Mesendoderm (in vitro differentiated cells): ENCODE results near the gene MACROD1. TPM values are rescaled to one million over a fixed set of nuclear protein-coding genes. Genes with fewer than 3 reads are reported as not detected.

ENCODE experiments used
- DNase-seq: peaks from one replicate; pipeline ENCODE4 v3.0.0; 2013
- H2AK5ac ChIP-seq: 2 replicates; pipeline ENCODE4 v1.6.1; 2013; ENCODE audit warnings: low read length, inconsistent platforms
- H2BK120ac ChIP-seq: 2 replicates; pipeline ENCODE4 v1.6.1; 2013; ENCODE audit warnings: low read depth, mild to moderate bottlenecking, low read length, moderate library complexity, mixed read lengths
- H2BK15ac ChIP-seq: replicated peaks from 2 replicates; pipeline ENCODE4 v1.6.1; 2013; ENCODE audit warnings: low read depth, mild to moderate bottlenecking, moderate library complexity
- H2BK5ac ChIP-seq: 2 replicates; pipeline ENCODE4 v1.6.1; 2013; ENCODE audit warnings: low read length, inconsistent platforms
- H3K18ac ChIP-seq: 2 replicates; pipeline ENCODE4 v1.6.1; 2013; ENCODE audit warnings: mild to moderate bottlenecking, low read length, mixed read lengths
- H3K23ac ChIP-seq: one replicate; pipeline ENCODE4 v1.6.1; 2013; ENCODE audit warnings: low read length
- H3K27ac ChIP-seq: 2 replicates; pipeline ENCODE4 v1.5.1; 2013; ENCODE audit warnings: low read depth, mild to moderate bottlenecking, inconsistent platforms, low read length, moderate library complexity
- H3K27me3 ChIP-seq: 2 replicates; pipeline ENCODE4 v1.6.1; 2013; ENCODE audit warnings: low read length, control low read depth, mild to moderate bottlenecking, inconsistent platforms; ENCODE audit not compliant: insufficient read depth, poor library complexity
- H3K36me3 ChIP-seq: 2 replicates; pipeline ENCODE4 v1.6.1; 2013; ENCODE audit warnings: low read length, inconsistent platforms; ENCODE audit not compliant: control insufficient read depth, insufficient read depth
- H3K4ac ChIP-seq: one replicate; pipeline ENCODE4 v1.6.1; 2013; ENCODE audit warnings: low read depth, mild to moderate bottlenecking, low read length, moderate library complexity
- H3K4me1 ChIP-seq: 2 replicates; pipeline ENCODE4 v1.6.1; 2013; ENCODE audit warnings: low read depth, low read length, inconsistent platforms; ENCODE audit not compliant: control insufficient read depth
- H3K4me2 ChIP-seq: 2 replicates; pipeline ENCODE4 v1.6.1; 2013; ENCODE audit warnings: low read length
- H3K4me3 ChIP-seq: 2 replicates; pipeline ENCODE4 v1.5.1; 2013; ENCODE audit warnings: mild to moderate bottlenecking, low read length
- H3K56ac ChIP-seq: one replicate; pipeline ENCODE4 v1.6.1; 2013; ENCODE audit warnings: low read length
- H3K79me1 ChIP-seq: 2 replicates; pipeline ENCODE4 v1.6.1; 2013; ENCODE audit warnings: low read length, inconsistent platforms
- H3K79me2 ChIP-seq: 2 replicates; pipeline ENCODE4 v1.6.1; 2013; ENCODE audit warnings: mild to moderate bottlenecking, low read length; ENCODE audit not compliant: control insufficient read depth, insufficient read depth
- H3K9ac ChIP-seq: 2 replicates; pipeline ENCODE4 v1.6.1; 2013; ENCODE audit warnings: low read length, inconsistent platforms
- H4K5ac ChIP-seq: one replicate; pipeline ENCODE4 v1.6.1; 2013; ENCODE audit warnings: low read length
- H4K8ac ChIP-seq: one replicate; pipeline ENCODE4 v1.6.1; 2013; ENCODE audit warnings: low read depth, mild to moderate bottlenecking, control low read depth, low read length, moderate library complexity
- WGBS: extraction: QIAGEN DNeasy Blood & Tissue Kit; methylation state at CpG from one replicate; pipeline ENCODE4 v1.1.7; 2013; ENCODE audit warnings: low lambda C conversion rate, missing lambda C conversion rate; ENCODE audit not compliant: insufficient coverage; ENCODE audit errors: extremely low coverage; 5-methylcytosine and 5-hydroxymethylcytosine counted together
- polyA plus RNA-seq, 2 experiments: library from polyadenylated mRNA; stranded (reverse); fragments of 200-250 nt; gene quantifications; one replicate each; pipeline ENCODE4 v1.2.3, GENCODE V29; 2013

Gene MACROD1, protein sequence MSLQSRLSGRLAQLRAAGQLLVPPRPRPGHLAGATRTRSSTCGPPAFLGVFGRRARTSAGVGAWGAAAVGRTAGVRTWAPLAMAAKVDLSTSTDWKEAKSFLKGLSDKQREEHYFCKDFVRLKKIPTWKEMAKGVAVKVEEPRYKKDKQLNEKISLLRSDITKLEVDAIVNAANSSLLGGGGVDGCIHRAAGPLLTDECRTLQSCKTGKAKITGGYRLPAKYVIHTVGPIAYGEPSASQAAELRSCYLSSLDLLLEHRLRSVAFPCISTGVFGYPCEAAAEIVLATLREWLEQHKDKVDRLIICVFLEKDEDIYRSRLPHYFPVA
- 4.5 TPM for polyA plus RNA-seq (2013, experiment 1 of 2)
- polyA plus RNA-seq (2013, experiment 2 of 2), result 4.2 TPM

DNA sequence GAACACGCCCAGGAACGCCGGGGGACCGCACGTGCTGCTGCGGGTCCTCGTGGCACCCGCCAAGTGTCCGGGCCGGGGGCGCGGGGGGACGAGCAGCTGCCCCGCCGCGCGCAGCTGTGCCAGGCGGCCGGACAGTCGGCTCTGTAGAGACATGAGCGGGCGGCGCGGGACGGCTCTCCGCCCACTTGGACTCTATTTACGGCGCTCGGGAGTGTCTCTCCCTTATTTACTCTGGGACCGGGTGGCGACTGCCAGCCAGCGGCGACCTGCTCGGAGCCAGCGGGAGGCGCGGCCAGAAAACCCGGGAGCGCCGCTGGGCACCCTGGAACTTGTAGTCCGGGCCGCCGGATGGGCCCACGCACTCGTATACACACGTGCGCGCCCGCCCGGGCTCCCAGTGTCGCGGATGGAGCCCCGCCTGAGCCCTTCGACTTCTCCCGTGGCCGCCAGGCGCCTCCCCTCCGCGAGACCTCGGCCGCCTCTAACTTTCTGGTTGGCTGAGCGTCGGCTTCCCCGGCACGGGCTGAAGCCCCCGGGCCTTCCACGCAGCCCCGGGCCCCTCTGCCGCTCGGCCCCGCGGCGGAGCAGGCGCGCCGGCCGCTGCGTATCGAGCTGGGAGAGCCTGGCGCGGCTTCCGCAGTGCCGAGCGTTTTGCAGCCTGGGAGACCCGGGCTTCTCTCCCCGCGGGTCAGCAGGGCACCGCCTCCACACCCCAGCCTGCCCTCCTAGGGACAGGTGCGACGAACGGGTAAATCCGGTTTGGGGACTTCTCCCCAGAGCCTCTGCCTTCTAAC is at the start of gene MACROD1:
TSS of gene MACROD1 (minus strand) at position 272 of the 794 bp plus-strand sequence. CDS start at position 153, 119 bp downstream.
- Histone ChIP-seq H3K23ac (peak within 1 kb of the TSS; percentile 80), H2BK120ac (no peak within 1 kb of the TSS), H3K4ac (peak within 1 kb of the TSS; percentile 39), H3K36me3 (no peaks in the 10 kb centered on the region), H3K79me2 (no peaks in the 10 kb centered on the region), H4K5ac (no peak within 1 kb of the TSS), H3K27ac (peak within 1 kb of the TSS; percentile 50), H3K27me3 (no peaks in the 10 kb centered on the region), H2BK15ac (no peak within 1 kb of the TSS), H2AK5ac (no peak within 1 kb of the TSS), H3K18ac (peak within 1 kb of the TSS; percentile 70), H3K56ac (peak within 1 kb of the TSS; percentile 89), H2BK5ac (no peak within 1 kb of the TSS), H3K79me1 (no peaks in the 10 kb centered on the region), H3K4me2 (peak within 1 kb of the TSS; percentile 66), H3K4me1 (peaks cover 5% of the 10 kb centered on the region), H3K9ac (peak within 1 kb of the TSS; percentile 71), H3K4me3 (peak within 1 kb of the TSS; percentile 36), H4K8ac (no peak within 1 kb of the TSS)
- DNase-seq, result peak; percentile 94
- no CpG with 5 or more reads among the region's 92 CpGs for WGBS

DNA sequence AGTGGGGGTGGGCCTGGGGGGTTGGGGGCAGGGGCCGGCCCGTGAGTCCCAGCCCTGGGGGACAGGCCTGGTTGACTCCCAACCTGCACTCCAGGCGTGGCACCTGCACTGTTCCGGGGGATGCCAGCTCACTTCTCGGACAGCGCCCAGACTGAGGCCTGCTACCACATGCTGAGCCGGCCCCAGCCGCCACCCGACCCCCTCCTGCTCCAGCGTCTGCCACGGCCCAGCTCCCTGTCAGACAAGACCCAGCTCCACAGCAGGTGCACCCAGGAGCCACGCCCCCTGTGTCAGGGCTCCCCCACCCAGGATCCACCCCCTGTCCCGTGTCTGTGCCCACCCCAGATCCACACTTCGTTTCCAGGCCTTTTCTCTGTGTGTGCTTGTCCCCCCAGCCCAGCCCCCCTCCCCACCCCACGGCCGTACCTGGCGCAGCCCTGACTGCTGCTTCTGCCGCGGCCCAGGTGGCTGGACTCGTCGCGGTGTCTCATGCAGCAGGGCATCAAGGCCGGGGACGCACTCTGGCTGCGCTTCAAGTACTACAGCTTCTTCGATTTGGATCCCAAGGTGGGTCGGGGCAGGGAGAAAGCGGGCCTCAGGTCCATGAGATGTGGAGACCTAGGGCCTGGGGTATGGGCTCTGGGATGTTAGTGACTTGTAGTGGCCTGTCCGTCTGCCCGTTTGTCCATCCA is 45.4 kb upstream of the MACROD1 start:
- H3K36me3 ChIP-seq, result peaks cover 4% of the 10 kb centered on the region
- no peaks in the 10 kb centered on the region for H3K79me2 ChIP-seq
- H3K4me1 ChIP-seq, result no peaks in the 10 kb centered on the region
- H4K5ac ChIP-seq, result no peak overlapping the region
- H4K8ac ChIP-seq, result no peak overlapping the region
- no peak overlapping the region for H3K18ac ChIP-seq
- no peak overlapping the region for H3K4ac ChIP-seq
- H2AK5ac ChIP-seq, result no peak overlapping the region
- no peak for DNase-seq
- no peak overlapping the region for H2BK5ac ChIP-seq
- H3K79me1 ChIP-seq, result no peaks in the 10 kb centered on the region
- no peak overlapping the region for H3K4me3 ChIP-seq
- no peak overlapping the region for H3K56ac ChIP-seq
- no peak overlapping the region for H3K27ac ChIP-seq
- no peak overlapping the region for H3K4me2 ChIP-seq
- H3K27me3 ChIP-seq, result no peaks in the 10 kb centered on the region
- WGBS, result no CpG with 5 or more reads among the region's 30 CpGs
- H2BK15ac ChIP-seq, result no peak overlapping the region
- no peak overlapping the region for H3K23ac ChIP-seq
- no peak overlapping the region for H2BK120ac ChIP-seq
- no peak overlapping the region for H3K9ac ChIP-seq

DNA sequence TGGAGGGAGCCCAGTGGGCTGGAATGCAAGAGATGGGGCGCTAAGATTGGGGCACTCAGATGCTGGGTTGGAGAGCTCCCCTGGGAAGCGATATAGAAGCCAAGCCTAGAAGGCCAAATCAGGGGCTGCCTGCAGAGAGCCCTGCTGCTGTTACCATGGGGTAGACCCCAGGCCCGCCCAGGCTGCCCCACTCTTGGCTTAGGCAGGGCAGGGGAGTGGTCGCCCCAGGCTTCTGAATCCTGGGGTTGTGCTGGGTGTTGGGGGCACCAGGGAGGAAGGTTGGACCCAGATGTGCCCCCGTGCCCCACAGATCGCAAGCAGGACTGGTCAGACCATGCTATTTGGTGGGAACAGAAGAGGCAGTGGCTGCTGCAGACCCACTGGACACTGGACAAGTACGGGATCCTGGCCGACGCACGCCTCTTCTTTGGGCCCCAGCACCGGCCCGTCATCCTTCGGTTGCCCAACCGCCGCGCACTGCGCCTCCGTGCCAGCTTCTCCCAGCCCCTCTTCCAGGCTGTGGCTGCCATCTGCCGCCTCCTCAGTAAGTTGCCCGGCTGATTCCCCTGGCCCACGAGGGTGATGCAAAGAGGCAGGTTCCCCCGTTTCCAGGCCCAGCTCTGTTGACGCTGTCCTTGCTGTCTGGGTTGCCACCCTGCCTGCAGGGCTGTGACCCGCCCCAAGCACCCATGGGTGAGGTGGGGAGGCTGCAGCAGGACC is 44.5 kb upstream of the MACROD1 start:
- Histone ChIP-seq H2BK15ac (no peak overlapping the region), H3K79me1 (peaks cover 1% of the 10 kb centered on the region), H2BK120ac (no peak overlapping the region), H3K4ac (no peak overlapping the region), H4K5ac (no peak overlapping the region), H3K56ac (no peak overlapping the region), H3K4me3 (no peak overlapping the region), H4K8ac (no peak overlapping the region), H3K9ac (no peak overlapping the region), H3K27ac (no peak overlapping the region), H3K18ac (no peak overlapping the region), H3K4me2 (no peak overlapping the region), H2AK5ac (no peak overlapping the region), H3K4me1 (no peaks in the 10 kb centered on the region), H3K79me2 (no peaks in the 10 kb centered on the region), H3K23ac (no peak overlapping the region), H2BK5ac (no peak overlapping the region), H3K27me3 (no peaks in the 10 kb centered on the region), H3K36me3 (peaks cover 6% of the 10 kb centered on the region)
- no CpG with 5 or more reads among the region's 24 CpGs for WGBS
- DNase-seq, result no peak

DNA sequence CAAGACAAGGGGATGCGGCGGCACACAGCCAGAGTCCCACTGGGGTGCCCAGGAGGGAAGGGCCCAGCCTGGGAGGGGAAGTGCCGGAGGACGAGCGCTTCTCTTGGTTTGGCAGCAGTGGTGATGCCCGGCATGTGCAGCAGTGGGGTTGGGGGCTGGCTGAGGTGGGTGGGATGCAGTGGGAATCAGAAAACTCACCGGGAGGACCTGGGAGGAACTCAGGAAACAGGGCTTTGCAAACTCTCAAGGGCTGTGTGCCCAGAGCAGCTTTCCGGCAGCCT is 43.6 kb upstream of the MACROD1 start:
- Histone ChIP-seq H3K4me1 (no peaks in the 10 kb centered on the region), H2AK5ac (no peak overlapping the region), H3K79me2 (no peaks in the 10 kb centered on the region), H3K18ac (no peak overlapping the region), H3K4me2 (no peak overlapping the region), H3K9ac (no peak overlapping the region), H3K27me3 (no peaks in the 10 kb centered on the region), H2BK120ac (no peak overlapping the region), H3K79me1 (peaks cover 3% of the 10 kb centered on the region), H3K4ac (no peak overlapping the region), H3K23ac (no peak overlapping the region), H3K27ac (no peak overlapping the region), H4K8ac (no peak overlapping the region), H2BK15ac (no peak overlapping the region), H4K5ac (no peak overlapping the region), H3K56ac (no peak overlapping the region), H3K4me3 (no peak overlapping the region), H3K36me3 (peaks cover 7% of the 10 kb centered on the region), H2BK5ac (no peak overlapping the region)
- DNase-seq, result no peak
- no CpG with 5 or more reads among the region's 8 CpGs for WGBS

DNA sequence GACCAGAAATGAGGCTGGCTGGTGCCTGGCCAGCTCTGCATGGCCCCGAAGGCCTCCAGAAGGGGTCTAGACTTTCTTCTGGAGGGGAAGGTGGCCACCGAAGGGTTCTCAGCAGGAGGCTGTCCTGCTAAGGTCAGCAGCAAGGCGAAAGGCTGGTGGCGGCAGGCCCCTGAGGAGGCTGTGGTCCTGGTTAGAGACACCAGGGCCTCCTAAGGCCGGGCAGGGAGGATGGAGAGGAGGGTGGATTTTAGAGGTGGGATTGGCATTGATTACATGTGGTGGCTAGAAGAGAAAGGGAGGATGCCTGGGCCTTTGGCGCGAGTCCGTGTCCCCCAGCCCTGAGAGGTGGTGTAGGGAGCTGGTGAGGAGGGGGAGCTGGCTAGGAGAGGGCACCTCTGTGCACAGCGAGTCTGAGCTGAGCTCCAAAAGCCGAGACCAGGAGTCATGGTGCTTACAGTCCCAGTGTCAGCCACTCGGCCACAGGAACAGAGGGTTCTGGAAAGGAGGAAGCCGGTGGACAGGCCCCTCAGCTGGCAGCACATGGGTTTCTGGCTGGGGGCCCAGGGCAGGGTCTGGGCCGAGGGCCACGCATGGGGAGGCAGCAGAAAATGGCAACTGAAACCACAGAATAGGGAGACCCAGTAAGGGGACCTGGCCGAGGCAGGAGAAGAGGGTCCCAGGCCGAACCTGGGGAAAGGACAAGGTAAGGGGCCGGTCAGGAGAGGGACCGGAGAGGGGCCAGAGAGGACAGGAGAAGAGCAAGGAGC is 43.1 kb upstream of the MACROD1 start:
- Histone ChIP-seq H2BK120ac (no peak overlapping the region), H3K79me2 (no peaks in the 10 kb centered on the region), H3K4ac (no peak overlapping the region), H2BK5ac (no peak overlapping the region), H4K5ac (no peak overlapping the region), H3K4me2 (no peak overlapping the region), H4K8ac (no peak overlapping the region), H3K18ac (no peak overlapping the region), H3K4me1 (no peaks in the 10 kb centered on the region), H3K56ac (no peak overlapping the region), H3K23ac (no peak overlapping the region), H2AK5ac (no peak overlapping the region), H3K27me3 (no peaks in the 10 kb centered on the region), H3K4me3 (no peak overlapping the region), H3K79me1 (peaks cover 3% of the 10 kb centered on the region), H3K9ac (no peak overlapping the region), H2BK15ac (no peak overlapping the region), H3K36me3 (peaks cover 7% of the 10 kb centered on the region), H3K27ac (no peak overlapping the region)
- WGBS, result no CpG with 5 or more reads among the region's 18 CpGs
- no peak for DNase-seq
